ENCODE measurements around the gene CAMK2A. TPM values are rescaled to one million over a fixed set of nuclear protein-coding genes. Genes with fewer than 3 reads are reported as not detected.

Gene CAMK2A
- total RNA-seq, 6 experiments from 2014 or later = 0.10 to 0.26 (median 0.23) TPM; not detected in 3

DNA sequence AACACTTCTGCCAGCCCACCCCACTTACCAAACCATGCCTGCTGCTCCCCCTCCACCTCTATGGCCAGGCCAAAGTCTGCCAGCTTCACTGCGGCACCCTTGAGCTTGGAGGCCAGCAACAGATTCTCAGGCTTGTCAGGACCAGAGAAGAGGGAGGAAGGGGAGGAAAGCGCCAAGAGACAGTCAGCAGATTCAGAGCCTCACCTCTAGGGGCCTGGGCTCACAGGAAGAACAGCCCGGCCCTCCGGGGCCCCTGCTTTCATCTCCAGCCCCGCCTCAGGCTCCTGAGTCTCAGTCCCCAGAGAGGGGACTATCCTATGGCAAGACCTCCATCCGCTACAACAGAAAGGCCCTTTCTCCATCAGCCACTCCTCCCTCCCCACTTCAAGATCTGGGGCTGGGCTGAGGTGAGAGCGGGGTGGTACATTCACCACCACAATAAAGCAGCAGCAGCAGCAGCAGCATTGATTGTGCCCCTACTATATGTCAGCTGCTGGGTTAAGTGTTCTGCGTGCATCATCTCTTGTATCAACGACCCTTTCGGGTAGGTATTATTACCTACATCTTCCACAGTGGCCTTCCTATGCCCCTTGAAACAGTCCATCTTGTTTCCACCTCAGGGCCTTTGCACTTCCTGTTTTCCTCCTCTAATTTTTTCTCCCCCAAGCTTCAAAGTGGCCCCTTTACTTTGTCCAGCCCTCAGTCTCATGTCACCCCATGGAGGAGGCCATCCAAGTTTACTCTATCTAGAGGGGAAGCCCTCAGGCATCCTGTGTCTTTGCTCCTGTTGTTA is 36.0 kb downstream of the CAMK2A start:
- DNase-seq (no peak), ATAC-seq (no peak)
- WGBS (ENCODE audit: insufficient coverage, low coverage, low lambda C conversion rate, missing lambda C conversion rate) = 82% methylated on average over 4 of the region's 10 CpGs
- Histone ChIP-seq H3K4me3 (no peak overlapping the region), H3K9me3 (no peaks in the 10 kb centered on the region), H3K4me1 (no peaks in the 10 kb centered on the region), H3K36me3 (no peaks in the 10 kb centered on the region), H3K27ac (no peak overlapping the region), H3K27me3 (no peaks in the 10 kb centered on the region)
- TF ChIP-seq, protein P1, sequence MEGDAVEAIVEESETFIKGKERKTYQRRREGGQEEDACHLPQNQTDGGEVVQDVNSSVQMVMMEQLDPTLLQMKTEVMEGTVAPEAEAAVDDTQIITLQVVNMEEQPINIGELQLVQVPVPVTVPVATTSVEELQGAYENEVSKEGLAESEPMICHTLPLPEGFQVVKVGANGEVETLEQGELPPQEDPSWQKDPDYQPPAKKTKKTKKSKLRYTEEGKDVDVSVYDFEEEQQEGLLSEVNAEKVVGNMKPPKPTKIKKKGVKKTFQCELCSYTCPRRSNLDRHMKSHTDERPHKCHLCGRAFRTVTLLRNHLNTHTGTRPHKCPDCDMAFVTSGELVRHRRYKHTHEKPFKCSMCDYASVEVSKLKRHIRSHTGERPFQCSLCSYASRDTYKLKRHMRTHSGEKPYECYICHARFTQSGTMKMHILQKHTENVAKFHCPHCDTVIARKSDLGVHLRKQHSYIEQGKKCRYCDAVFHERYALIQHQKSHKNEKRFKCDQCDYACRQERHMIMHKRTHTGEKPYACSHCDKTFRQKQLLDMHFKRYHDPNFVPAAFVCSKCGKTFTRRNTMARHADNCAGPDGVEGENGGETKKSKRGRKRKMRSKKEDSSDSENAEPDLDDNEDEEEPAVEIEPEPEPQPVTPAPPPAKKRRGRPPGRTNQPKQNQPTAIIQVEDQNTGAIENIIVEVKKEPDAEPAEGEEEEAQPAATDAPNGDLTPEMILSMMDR (IDR thresholded peaks at IDR 0.05) = no peak
- TF ChIP-seq POLR2A (IDR thresholded peaks at IDR 0.05) = no peak
- intact Hi-C loops (cut with DNase I) = loop anchor here in 1 of 2 donors (10.0 kb wide), 1 partner anchor 101 kb away; the partner anchor contains the start of gene TCOF1

DNA sequence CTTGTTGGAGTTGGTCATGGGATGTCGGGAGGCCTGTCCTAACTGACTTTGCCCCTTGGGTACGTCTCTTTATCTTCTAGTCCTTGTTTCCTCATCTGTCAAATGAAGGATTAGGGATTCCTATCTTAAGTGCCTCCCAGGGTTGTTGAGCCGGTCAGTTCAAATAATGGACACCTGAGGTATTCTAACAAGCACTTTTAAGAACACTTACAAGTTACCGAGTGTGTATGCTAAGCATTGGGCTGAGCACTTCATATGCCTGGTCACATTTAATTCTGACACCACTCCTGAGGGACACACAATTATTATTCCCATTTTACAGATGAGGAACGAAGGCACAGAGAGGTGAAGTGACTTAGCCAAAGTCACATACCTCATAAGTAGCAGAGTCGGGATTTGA is 37.1 kb downstream of the CAMK2A start:
- ATAC-seq (no peak), DNase-seq (no peak)
- Histone ChIP-seq H3K27me3 (no peaks in the 10 kb centered on the region), H3K9me3 (no peaks in the 10 kb centered on the region), H3K4me3 (no peak overlapping the region), H3K27ac (no peak overlapping the region), H3K36me3 (no peaks in the 10 kb centered on the region), H3K4me1 (no peaks in the 10 kb centered on the region)
- intact Hi-C loops (cut with DNase I) = loop anchor here in 1 of 2 donors (10.0 kb wide), 1 partner anchor 102 kb away; the partner anchor contains the start of gene TCOF1
- TF ChIP-seq, protein P1 (IDR thresholded peaks at IDR 0.05) = no peak
- TF ChIP-seq POLR2A (IDR thresholded peaks at IDR 0.05) = no peak
- WGBS (ENCODE audit: insufficient coverage, low coverage, low lambda C conversion rate, missing lambda C conversion rate) = 84% methylated on average over 6 of the region's 6 CpGs

DNA sequence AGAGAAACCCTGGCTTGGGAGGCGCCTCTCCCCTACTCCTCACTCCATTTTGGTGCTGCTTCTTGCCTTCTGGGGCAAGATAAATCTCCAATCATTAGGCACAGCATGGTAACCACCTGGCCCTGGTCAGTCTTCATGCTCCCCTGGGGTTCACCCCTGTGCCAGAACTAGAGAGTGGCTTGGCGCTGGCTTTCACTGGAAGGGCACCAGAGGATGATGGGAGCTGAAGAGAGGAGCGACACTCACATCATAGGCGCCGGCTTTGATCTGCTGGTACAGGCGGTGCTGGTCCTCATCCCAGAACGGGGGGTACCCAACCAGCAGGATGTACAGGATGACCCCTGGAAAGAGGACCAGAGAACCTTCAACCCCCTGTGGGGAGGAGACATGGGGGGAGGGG is 38.1 kb downstream of the CAMK2A start:
- 93% methylated on average over 4 of the region's 7 CpGs for WGBS (ENCODE audit: insufficient coverage, low coverage, low lambda C conversion rate, missing lambda C conversion rate)
- TF ChIP-seq POLR2A (IDR thresholded peaks at IDR 0.05) = no peak
- TF ChIP-seq, protein P1 (IDR thresholded peaks at IDR 0.05) = no peak
- Histone ChIP-seq H3K9me3 (no peaks in the 10 kb centered on the region), H3K4me1 (no peaks in the 10 kb centered on the region), H3K27ac (no peak overlapping the region), H3K36me3 (no peaks in the 10 kb centered on the region), H3K27me3 (no peaks in the 10 kb centered on the region), H3K4me3 (no peak overlapping the region)
- DNase-seq = no peak
- intact Hi-C loops (cut with DNase I) = loop anchor here in 1 of 2 donors (10.0 kb wide), 1 partner anchor 103 kb away; the partner anchor contains the start of gene TCOF1
- ATAC-seq = no peak

DNA sequence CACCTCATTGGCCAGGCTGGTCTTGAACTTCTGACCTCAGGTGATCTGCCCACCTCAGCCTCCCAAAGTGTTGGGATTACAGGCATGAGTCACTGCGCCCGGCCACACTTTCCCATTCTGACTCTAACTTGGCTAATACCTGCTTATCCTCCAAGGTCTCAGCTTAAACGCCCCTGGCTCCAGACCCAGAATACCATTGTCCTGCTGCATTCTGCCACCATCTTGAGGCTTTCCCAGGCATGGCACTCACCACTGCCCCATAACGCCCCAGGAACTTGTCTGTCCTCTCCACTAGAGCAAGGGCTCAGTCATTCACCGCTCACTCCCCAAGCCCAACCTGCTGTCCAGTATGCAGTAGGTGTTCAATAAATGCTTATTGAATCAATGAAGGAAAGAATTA is 39.8 kb downstream of the CAMK2A start:
- no peaks in the 10 kb centered on the region for H3K36me3 ChIP-seq
- intact Hi-C loops (cut with DNase I) = loop anchor here in 1 of 2 donors (10.0 kb wide), 1 partner anchor 105 kb away; the partner anchor contains the start of gene TCOF1
- 92% methylated on average over 5 of the region's 5 CpGs for WGBS (ENCODE audit: insufficient coverage, low coverage, low lambda C conversion rate, missing lambda C conversion rate)
- DNase-seq (no peak), ATAC-seq (no peak)
- TF ChIP-seq, protein P1 (IDR thresholded peaks at IDR 0.05) = no peak
- TF ChIP-seq POLR2A (IDR thresholded peaks at IDR 0.05) = no peak
- no peak overlapping the region for H3K27ac ChIP-seq
- no peaks in the 10 kb centered on the region for H3K9me3 ChIP-seq
- H3K4me1 ChIP-seq = no peaks in the 10 kb centered on the region
- H3K4me3 ChIP-seq = no peak overlapping the region
- no peaks in the 10 kb centered on the region for H3K27me3 ChIP-seq
